SK-N-SH treated with all-trans-retinoic acid at 6 μM for 48 hours (cell line): ENCODE results near the gene ELAC1.

Experiments used
- ATAC-seq: fragments of 200-7000 bp; cut with Tn5 transposase; 3 replicates; pipeline ENCODE4 v1.9.1; 2020; ENCODE audit warnings: mild to moderate bottlenecking, moderate library complexity
- CREB5 ChIP-seq: fragments of 250-450 bp; sonication (Bioruptor Pico); IDR thresholded peaks from 2 replicates; pipeline ENCODE4 v1.5.1; 2020; ENCODE audit warnings: low read depth, mild to moderate bottlenecking, moderate library complexity
- CSDC2 ChIP-seq: fragments of 250-450 bp; sonication (Bioruptor Pico); IDR thresholded peaks from 2 replicates; pipeline ENCODE4 v1.5.0; 2020; ENCODE audit warnings: mild to moderate bottlenecking, moderate library complexity
- CSRNP3 ChIP-seq: fragments of 250-450 bp; sonication (Bioruptor Pico); IDR thresholded peaks from 2 replicates; pipeline ENCODE4 v1.5.1; 2021; ENCODE audit warnings: mild to moderate bottlenecking, moderate library complexity
- ESRRG ChIP-seq: fragments of 250-450 bp; sonication (Bioruptor Pico); IDR thresholded peaks from 2 replicates; pipeline ENCODE4 v1.6.1; 2021; ENCODE audit warnings: mild to moderate bottlenecking
- GLIS3 ChIP-seq: fragments of 250-450 bp; sonication (Bioruptor Pico); IDR thresholded peaks from 2 replicates; pipeline ENCODE4 v1.5.0; 2020; ENCODE audit warnings: mild to moderate bottlenecking, moderate library complexity
- ISL1 ChIP-seq: fragments of 250-450 bp; sonication (Bioruptor Pico); IDR thresholded peaks from 2 replicates; pipeline ENCODE4 v2.1.2; 2022; ENCODE audit warnings: mild to moderate bottlenecking, moderate library complexity
- PATZ1 ChIP-seq: fragments of 250-450 bp; sonication (Bioruptor Pico); IDR thresholded peaks from 2 replicates; pipeline ENCODE4 v1.8.0; 2020; ENCODE audit warnings: mild to moderate bottlenecking, moderate library complexity, borderline replicate concordance
- POU6F1 ChIP-seq: fragments of 250-450 bp; sonication (Bioruptor Pico); IDR thresholded peaks from 2 replicates; pipeline ENCODE4 v1.8.0; 2021; ENCODE audit warnings: low read depth, mild to moderate bottlenecking, moderate library complexity, borderline replicate concordance
- PPARA ChIP-seq: fragments of 250-450 bp; sonication (Bioruptor Pico); IDR thresholded peaks from 2 replicates; pipeline ENCODE4 v1.5.0; 2020; ENCODE audit warnings: mild to moderate bottlenecking, borderline replicate concordance
- RARB ChIP-seq: fragments of 250-450 bp; sonication (Bioruptor Pico); IDR thresholded peaks from 2 replicates; pipeline ENCODE4 v1.8.0; 2021; ENCODE audit warnings: mild to moderate bottlenecking, moderate library complexity
- SNAI2 ChIP-seq: fragments of 250-450 bp; sonication (Bioruptor Pico); IDR thresholded peaks from 2 replicates; pipeline ENCODE4 v1.5.0; 2020; ENCODE audit warnings: mild to moderate bottlenecking, moderate library complexity
- TCF4 ChIP-seq: fragments of 250-450 bp; sonication (Bioruptor Pico); IDR thresholded peaks from 2 replicates; pipeline ENCODE4 v1.8.0; 2021; ENCODE audit warnings: mild to moderate bottlenecking, moderate library complexity, borderline replicate concordance
- TOX ChIP-seq: fragments of 250-450 bp; sonication (Bioruptor Pico); IDR thresholded peaks from 2 replicates; pipeline ENCODE4 v1.8.0; 2021; ENCODE audit warnings: mild to moderate bottlenecking, moderate library complexity, borderline replicate concordance
- TSHZ2 ChIP-seq: fragments of 250-450 bp; sonication (Bioruptor Pico); IDR thresholded peaks from 2 replicates; pipeline ENCODE4 v1.5.0; 2020; ENCODE audit warnings: mild to moderate bottlenecking, moderate library complexity
- ZC3H10 ChIP-seq: fragments of 250-450 bp; sonication (Bioruptor Pico); IDR thresholded peaks from 2 replicates; pipeline ENCODE4 v1.5.1; 2021; ENCODE audit warnings: mild to moderate bottlenecking, moderate library complexity
- ZFP3 ChIP-seq: fragments of 250-450 bp; sonication (Bioruptor Pico); IDR thresholded peaks from 2 replicates; pipeline ENCODE4 v1.5.0; 2020; ENCODE audit warnings: mild to moderate bottlenecking, moderate library complexity
- ZNF565 ChIP-seq: fragments of 450-650 bp; formaldehyde crosslinking; conservative IDR thresholded peaks from 2 replicates; pipeline ENCODE4 v1.5.0; 2020; ENCODE audit warnings: low read depth, mild to moderate bottlenecking, moderate library complexity
- ZNF70 ChIP-seq: fragments of 450-650 bp; formaldehyde crosslinking; IDR thresholded peaks from 2 replicates; pipeline ENCODE4 v1.5.0; 2020; ENCODE audit warnings: mild to moderate bottlenecking, moderate library complexity
- ZNF8 ChIP-seq: fragments of 450-650 bp; formaldehyde crosslinking; IDR thresholded peaks from 2 replicates; pipeline ENCODE4 v1.5.0; 2020; ENCODE audit warnings: mild to moderate bottlenecking, moderate library complexity

ELAC1 gene

GRCh38 chr18:50967714-50968661 is at the start of gene ELAC1:
TSS of gene ELAC1 (plus strand) at chr18:50968040. CDS start at chr18:50974405, 6,365 bp downstream.
- ATAC-seq = peak; percentile 98
- TF ChIP-seq PATZ1 (CRISPR knock-in tag) (peak; percentile 45; the same call in 1 of the 2 replicates), ZNF565 (CRISPR knock-in tag) (no peak), ZNF8 (peak; percentile 72), ZFP3 (CRISPR knock-in tag) (0 out of 2 replicates have a peak, but pooled peaks have one; percentile 56), ZNF70 (CRISPR knock-in tag) (no peak), SNAI2 (peak; percentile 37; the same call in 1 of the 2 replicates), CSDC2 (CRISPR knock-in tag) (0 out of 2 replicates have a peak, but pooled peaks have one; percentile 14), TCF4 (CRISPR knock-in tag) (no peak)
- TF ChIP-seq, all 23 proteins: peak for 5

- TF ChIP-seq CREB5 (CRISPR knock-in tag) (no peak), TSHZ2 (CRISPR knock-in tag) (no peak), PATZ1 (CRISPR knock-in tag) (no peak), GLIS3 (no peak), CSRNP3 (CRISPR knock-in tag) (no peak), ZC3H10 (CRISPR knock-in tag) (no peak), ZNF565 (CRISPR knock-in tag) (no peak), ESRRG (no peak), ZNF8 (no peak), TOX (no peak), TCF4 (CRISPR knock-in tag) (no peak), RARB (no peak), ZFP3 (CRISPR knock-in tag) (no peak), PPARA (CRISPR knock-in tag) (no peak), CSDC2 (CRISPR knock-in tag) (no peak), ISL1 (CRISPR knock-in tag) (no peak), ZNF70 (CRISPR knock-in tag) (no peak), POU6F1 (CRISPR knock-in tag) (no peak)
- ATAC-seq = no peak
Observed at GRCh38 chr18:50918153-50918552, 49.7 kb upstream of the ELAC1 start.
